GM10248 (cell line): ENCODE measurements around the gene S1PR3.

Experiments used
- CTCF ChIA-PET: fragments of 300-600 bp; sonication (Branson Sonifier 250); formaldehyde crosslinking; extraction: SDS; loops from one replicate; lab custom pipeline; 2021; ENCODE audit warnings: antibody characterized with exemption; lab: Yijun Ruan, JAX
- POLR2A ChIA-PET: fragments of 350-650 bp; sonication (Branson Sonifier 250); formaldehyde crosslinking; extraction: SDS; loops from one replicate; lab custom pipeline; 2020; ENCODE audit warnings: antibody characterized with exemption; lab: Yijun Ruan, JAX
- DNase-seq: peaks from one replicate; pipeline ENCODE4 v3.0.0; 2012; ENCODE audit errors: extremely low spot score
- TF ChIP-seq, protein P1 (sequence below): IDR thresholded peaks from 2 replicates; pipeline ENCODE4 v1.5.1; 2012; ENCODE audit warnings: mild to moderate bottlenecking, low read depth; ENCODE audit errors: extremely low read depth, missing control alignments, control extremely low read depth

Gene S1PR3

DNA sequence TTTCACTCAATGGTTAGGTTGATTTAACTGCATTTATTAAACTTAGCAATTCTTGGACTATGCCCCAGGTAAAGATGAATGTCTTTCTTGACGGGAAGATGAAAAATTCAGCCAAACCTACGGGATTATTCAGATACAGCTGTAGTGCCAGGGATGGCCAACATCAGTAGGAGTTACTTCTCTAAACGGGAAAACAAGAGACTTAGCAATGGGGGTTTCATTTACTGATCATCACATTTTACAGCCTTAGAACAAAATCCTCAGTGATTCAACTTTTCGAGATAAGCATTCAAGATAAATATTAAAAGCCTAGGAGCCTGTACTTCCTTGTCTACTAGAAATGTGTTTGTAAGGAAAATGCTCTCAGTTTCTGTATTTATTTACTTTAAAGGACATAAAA, 46.1 kb downstream of the S1PR3 start:
- ChIA-PET POLR2A (no interaction called here), CTCF (no interaction called here)
- no peak for DNase-seq
- TF ChIP-seq, protein P1, sequence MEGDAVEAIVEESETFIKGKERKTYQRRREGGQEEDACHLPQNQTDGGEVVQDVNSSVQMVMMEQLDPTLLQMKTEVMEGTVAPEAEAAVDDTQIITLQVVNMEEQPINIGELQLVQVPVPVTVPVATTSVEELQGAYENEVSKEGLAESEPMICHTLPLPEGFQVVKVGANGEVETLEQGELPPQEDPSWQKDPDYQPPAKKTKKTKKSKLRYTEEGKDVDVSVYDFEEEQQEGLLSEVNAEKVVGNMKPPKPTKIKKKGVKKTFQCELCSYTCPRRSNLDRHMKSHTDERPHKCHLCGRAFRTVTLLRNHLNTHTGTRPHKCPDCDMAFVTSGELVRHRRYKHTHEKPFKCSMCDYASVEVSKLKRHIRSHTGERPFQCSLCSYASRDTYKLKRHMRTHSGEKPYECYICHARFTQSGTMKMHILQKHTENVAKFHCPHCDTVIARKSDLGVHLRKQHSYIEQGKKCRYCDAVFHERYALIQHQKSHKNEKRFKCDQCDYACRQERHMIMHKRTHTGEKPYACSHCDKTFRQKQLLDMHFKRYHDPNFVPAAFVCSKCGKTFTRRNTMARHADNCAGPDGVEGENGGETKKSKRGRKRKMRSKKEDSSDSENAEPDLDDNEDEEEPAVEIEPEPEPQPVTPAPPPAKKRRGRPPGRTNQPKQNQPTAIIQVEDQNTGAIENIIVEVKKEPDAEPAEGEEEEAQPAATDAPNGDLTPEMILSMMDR = no peak

DNA sequence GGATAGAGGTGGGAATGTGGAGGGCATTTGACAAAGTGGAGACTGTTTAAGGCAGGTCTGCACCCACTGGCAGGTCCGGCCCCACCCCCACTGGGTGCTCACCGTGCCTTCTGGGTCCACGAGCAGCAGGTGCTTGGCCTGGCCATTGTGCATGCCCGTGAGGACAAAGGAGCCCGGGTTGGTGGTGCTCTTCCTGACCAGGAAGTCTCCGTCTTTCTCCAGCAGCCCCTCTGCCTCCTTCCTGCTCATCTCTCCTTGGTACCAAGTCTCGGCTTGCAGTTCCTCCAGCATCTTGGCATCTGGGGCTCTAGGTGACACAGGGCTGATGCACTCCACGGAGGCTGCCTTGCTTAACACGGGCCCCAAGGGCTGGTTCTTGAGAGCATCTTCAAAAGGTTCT, 46.6 kb downstream of the S1PR3 start:
- DNase-seq = no peak
- ChIA-PET POLR2A (no interaction called here), CTCF (no interaction called here)
- TF ChIP-seq, protein P1 = no peak

DNA sequence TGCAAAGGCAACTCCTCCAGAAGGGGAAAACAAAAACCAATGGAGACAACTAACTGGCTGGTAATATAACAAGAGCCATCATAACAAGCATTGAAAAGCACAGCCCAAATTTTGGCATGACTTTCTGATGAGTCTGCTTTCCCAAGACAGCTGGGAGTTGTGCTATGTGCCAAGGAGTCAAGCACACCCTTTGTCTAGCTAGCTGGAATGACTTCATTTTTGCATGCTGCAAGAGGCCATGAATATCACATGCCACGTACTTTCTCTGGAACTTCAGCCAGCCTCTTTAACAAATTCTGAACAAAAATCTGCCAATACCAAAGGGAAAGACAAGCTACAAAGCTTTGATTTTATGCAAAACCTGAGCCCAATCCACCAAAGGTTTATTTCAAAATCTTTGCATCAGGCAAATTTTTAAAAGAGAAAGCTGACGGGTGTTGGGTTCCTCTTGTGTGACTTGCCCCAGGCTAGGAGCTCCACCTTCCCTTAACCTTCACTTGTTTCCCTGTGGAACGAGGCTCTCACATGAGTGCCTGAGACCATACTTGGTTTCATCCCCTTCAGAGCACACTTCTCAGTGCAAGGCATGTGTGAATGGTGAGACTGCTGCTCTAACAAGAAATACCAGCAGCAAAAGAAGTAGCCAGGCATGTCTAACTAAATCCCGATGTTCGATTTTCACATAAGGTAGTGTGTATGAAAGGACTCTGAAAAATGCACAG, 47.3 kb downstream of the S1PR3 start:
- CTCF ChIA-PET = no interaction called here
- DNase-seq = no peak
- TF ChIP-seq, protein P1 = no peak

DNA sequence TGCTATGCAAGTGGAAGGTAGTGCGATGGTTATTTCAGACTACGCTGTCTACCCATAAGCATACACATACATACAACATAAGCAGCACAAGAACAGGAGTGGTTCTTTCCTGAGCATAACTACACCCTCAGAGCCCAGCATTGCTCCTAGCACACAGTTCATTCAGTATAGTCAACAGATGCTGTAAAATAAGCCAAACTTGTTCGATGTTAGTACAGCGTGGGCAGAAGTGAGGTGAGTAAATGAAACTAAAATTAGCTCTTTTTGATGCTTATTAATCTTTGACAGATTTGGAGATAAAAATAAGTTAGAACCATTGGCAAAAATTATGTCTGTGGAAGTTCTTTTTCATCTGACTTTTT, 47.8 kb downstream of the S1PR3 start:
- TF ChIP-seq, protein P1 = no peak
- CTCF ChIA-PET = no interaction called here
- no peak for DNase-seq
- POLR2A ChIA-PET = no interaction called here

More for the DNA sequence above, 47.3 kb downstream of the S1PR3 start:
- POLR2A ChIA-PET = no interaction called here

DNA sequence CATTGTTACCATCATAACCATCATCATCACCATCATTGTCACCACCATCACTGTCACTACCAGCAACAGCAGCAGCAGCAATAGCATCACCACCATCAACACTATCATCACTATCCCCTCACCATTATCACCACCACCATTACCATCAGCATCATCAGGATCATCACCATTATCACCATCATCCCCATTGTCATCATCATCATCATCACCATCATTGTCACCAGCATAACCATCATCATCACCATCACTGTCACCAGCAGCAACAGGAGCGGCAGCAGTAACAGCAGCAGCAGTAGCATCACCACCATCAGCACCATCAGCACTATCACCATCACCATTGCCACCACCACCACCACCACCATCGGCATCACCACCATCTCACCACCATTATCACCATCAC, 48.4 kb downstream of the S1PR3 start:
- no peak for DNase-seq
- TF ChIP-seq, protein P1 = no peak
- ChIA-PET POLR2A (no interaction called here), CTCF (no interaction called here)

DNA sequence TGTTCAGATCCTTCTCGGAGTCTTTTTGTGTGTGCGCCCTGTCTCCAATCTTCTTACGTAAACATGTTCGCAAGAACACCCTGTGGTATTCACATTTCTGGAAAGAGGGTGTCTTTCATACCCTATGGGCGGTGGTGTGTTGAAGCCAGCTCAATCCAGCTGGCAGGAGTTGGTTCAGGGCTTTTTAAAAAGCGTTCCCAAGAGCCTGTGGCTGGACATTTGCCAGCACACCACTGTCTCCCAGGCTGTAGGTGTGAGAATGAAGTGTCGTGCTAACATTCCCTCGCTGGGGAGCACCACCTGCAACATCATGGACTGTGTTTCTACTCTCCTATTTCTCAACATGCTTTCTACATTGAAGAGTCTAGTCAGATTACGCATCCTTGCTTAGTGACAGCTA, 51.7 kb downstream of the S1PR3 start:
- ChIA-PET POLR2A (no interaction called here), CTCF (no interaction called here)
- DNase-seq = no peak
- TF ChIP-seq, protein P1 = no peak
